SK-N-SH (cell line): ENCODE measurements around the gene CHRNA5. TPM values are rescaled to one million over a fixed set of nuclear protein-coding genes. Genes with fewer than 3 reads are reported as not detected.

Source experiments
- CTCF ChIA-PET: fragments of 300-600, 350-600 bp; formaldehyde crosslinking; extraction: SDS; loops from one replicate; lab custom pipeline; 2021; lab: Yijun Ruan, JAX
- POLR2A ChIA-PET: fragments of 350-600 bp; sonication (Branson Sonifier 250); formaldehyde crosslinking; extraction: SDS; loops from one replicate; lab custom pipeline; 2020; ENCODE audit warnings: antibody characterized with exemption, inconsistent platforms; lab: Yijun Ruan, JAX
- DNase-seq: peaks from one replicate; pipeline ENCODE4 v3.0.0; 2012
- H2AFZ ChIP-seq: fragments of 200-600 bp; sonication (generic); 2 replicates; pipeline ENCODE4 v1.8.1; 2016; ENCODE audit warnings: antibody characterized with exemption, mild to moderate bottlenecking, low read depth
- H3F3A ChIP-seq: fragments of 200-600 bp; sonication (generic); replicated peaks from 2 replicates; pipeline ENCODE3; 2016; ENCODE audit warnings: antibody characterized with exemption, mild to moderate bottlenecking; ENCODE audit not compliant: insufficient read depth
- H3K27ac ChIP-seq, 2 experiments: fragments of 200-500 bp in 1 of 2; fragments of 200-600 bp in 1 of 2; sonication (Bioruptor generic) in 1 of 2; sonication (generic), shearing (Covaris generic) in 1 of 2; 2 replicates each; pipeline versions ENCODE4 v1.5.1 to v1.6.1; 2014 to 2016; ENCODE audit warnings: low read depth in 2 of 2, inconsistent platforms in 1 of 2, low read length in 1 of 2, mild to moderate bottlenecking in 1 of 2, mixed read lengths in 1 of 2
- H3K27me3 ChIP-seq: fragments of 200-600 bp; sonication (generic), shearing (Covaris generic); 2 replicates; pipeline ENCODE4 v1.6.1; 2016; ENCODE audit warnings: mixed run types; ENCODE audit not compliant: insufficient read depth
- H3K36me3 ChIP-seq, 2 experiments: fragments of 200-500 bp in 1 of 2; fragments of 200-600 bp in 1 of 2; sonication (Bioruptor generic) in 1 of 2; sonication (generic) in 1 of 2; replicated peaks in 1 of 2; 2 replicates each; pipeline versions ENCODE3 to v1.5.1; 2014 to 2016; ENCODE audit warnings: low read length in 1 of 2, mild to moderate bottlenecking in 1 of 2; ENCODE audit not compliant: insufficient read depth in 2 of 2, control insufficient read depth in 1 of 2
- H3K4me1 ChIP-seq, 2 experiments: fragments of 200-500 bp in 1 of 2; fragments of 200-600 bp in 1 of 2; sonication (Bioruptor generic) in 1 of 2; sonication (generic), shearing (Covaris generic) in 1 of 2; 2 replicates each; pipeline versions ENCODE4 v1.5.1 to v1.6.1; 2014 to 2016; ENCODE audit warnings: low read depth in 1 of 2, low read length in 1 of 2, mixed run types in 1 of 2; ENCODE audit not compliant: insufficient read depth in 2 of 2, control insufficient read depth in 1 of 2
- H3K4me2 ChIP-seq: fragments of 200-600 bp; sonication (generic), shearing (Covaris generic); 2 replicates; pipeline ENCODE4 v1.6.1; 2017; ENCODE audit warnings: mixed run types
- H3K4me3 ChIP-seq, 2 experiments: fragments of 200-500 bp in 1 of 2; fragments of 200-600 bp in 1 of 2; sonication (Bioruptor generic) in 1 of 2; sonication (generic), shearing (Covaris generic) in 1 of 2; 2 replicates each; pipeline versions ENCODE4 v1.5.1 to v1.8.1; 2014 to 2016; ENCODE audit warnings: low read depth in 2 of 2, inconsistent platforms in 1 of 2, low read length in 1 of 2, mild to moderate bottlenecking in 1 of 2, mixed read lengths in 1 of 2, moderate library complexity in 1 of 2
- H3K79me2 ChIP-seq: fragments of 200-600 bp; sonication (generic); 2 replicates; pipeline ENCODE4 v1.8.1; 2017; ENCODE audit warnings: mild to moderate bottlenecking; ENCODE audit not compliant: insufficient read depth
- H3K9ac ChIP-seq: fragments of 200-600 bp; sonication (generic); 2 replicates; pipeline ENCODE4 v1.6.1; 2017; ENCODE audit warnings: mixed run types
- H3K9me2 ChIP-seq: fragments of 200-600 bp; sonication (generic); 2 replicates; pipeline ENCODE4 v1.6.1; 2017; ENCODE audit warnings: mixed run types
- H3K9me3 ChIP-seq: fragments of 200-600 bp; sonication (generic); 2 replicates; pipeline ENCODE4 v1.6.1; 2017; ENCODE audit warnings: mixed run types, mild to moderate bottlenecking, moderate library complexity
- H4K20me1 ChIP-seq: fragments of 200-600 bp; sonication (generic); 2 replicates; pipeline ENCODE4 v1.6.1; 2017; ENCODE audit warnings: mild to moderate bottlenecking, mixed run types; ENCODE audit not compliant: insufficient read depth
- CTCF ChIP-seq: fragments of 200-600 bp; sonication (generic); IDR thresholded peaks from 2 replicates; pipeline ENCODE4 v1.6.1; 2017; ENCODE audit warnings: antibody characterized with exemption, mild to moderate bottlenecking, moderate library complexity
- FOSL2 ChIP-seq: IDR thresholded peaks from 2 replicates; pipeline ENCODE4 v1.4.0; 2012; ENCODE audit warnings: low read depth, mild to moderate bottlenecking, moderate library complexity, borderline replicate concordance
- FOXJ3 ChIP-seq: sonication (generic); formaldehyde crosslinking; IDR thresholded peaks from 2 replicates; pipeline ENCODE4 v1.5.1; 2020; ENCODE audit warnings: mild to moderate bottlenecking, missing genetic modification reagents
- FOXM1 ChIP-seq: IDR thresholded peaks from 2 replicates; pipeline ENCODE4 v1.4.0; 2012; ENCODE audit warnings: low read depth, mild to moderate bottlenecking
- GABPA ChIP-seq: IDR thresholded peaks from 2 replicates; pipeline ENCODE4 v1.4.0; 2012; ENCODE audit warnings: low read depth, mild to moderate bottlenecking
- MAX ChIP-seq: IDR thresholded peaks from 2 replicates; pipeline ENCODE4 v1.4.0; 2012; ENCODE audit warnings: low read depth
- MEF2A ChIP-seq: IDR thresholded peaks from 2 replicates; pipeline ENCODE4 v1.4.0; 2012; ENCODE audit warnings: low read depth, borderline replicate concordance
- MXI1 ChIP-seq: IDR thresholded peaks from 2 replicates; pipeline ENCODE4 v1.6.1; 2012; ENCODE audit warnings: mild to moderate bottlenecking, low read depth, low read length, improper control_type of control experiment
- NFIC ChIP-seq: IDR thresholded peaks from 2 replicates; pipeline ENCODE4 v1.4.0; 2012; ENCODE audit warnings: borderline replicate concordance
- PBX3 ChIP-seq: IDR thresholded peaks from 2 replicates; pipeline ENCODE4; 2012
- POLR2AphosphoS5 ChIP-seq: IDR thresholded peaks from 2 replicates; pipeline ENCODE4 v1.6.1; 2012; ENCODE audit warnings: low read depth, low read length
- RFX5 ChIP-seq: IDR thresholded peaks from 2 replicates; pipeline ENCODE4 v1.6.1; 2012; ENCODE audit warnings: mild to moderate bottlenecking, improper control_type of control experiment, low read length
- SIN3A ChIP-seq: IDR thresholded peaks from 2 replicates; pipeline ENCODE4 v1.6.1; 2012; ENCODE audit warnings: low read depth, mild to moderate bottlenecking, low read length, moderate library complexity, borderline replicate concordance
- SMC3 ChIP-seq: IDR thresholded peaks from 2 replicates; pipeline ENCODE4 v1.6.1; 2012; ENCODE audit warnings: low read depth, low read length, improper control_type of control experiment
- YY1 ChIP-seq: IDR thresholded peaks from 2 replicates; pipeline ENCODE4 v1.4.0; 2012; ENCODE audit warnings: low read depth, mild to moderate bottlenecking
- WGBS: methylation state at CpG from one replicate; pipeline ENCODE4 v1.1.6; 2017; ENCODE audit warnings: low lambda C conversion rate; 5-methylcytosine and 5-hydroxymethylcytosine counted together
- polyA plus RNA-seq, 3 experiments: library from polyadenylated mRNA; depleted of rRNA; stranded (reverse); fragments of >200 nt; gene quantifications; 2 replicates each; pipeline ENCODE4 v1.2.3, GENCODE V29; 2012
- small RNA-seq, 7 experiments: library from RNA; depleted of rRNA; stranded (forward); fragments of <200 nt; gene quantifications; one replicate each; pipeline ENCODE3, GENCODE V24; 2012

CHRNA5 gene
- polyA plus RNA-seq, 1 of the 3 experiments (the other 2 are of a cell fraction), result 5.5 TPM

- TF ChIP-seq CTCF (no peak), FOXJ3 (no peak), POLR2AphosphoS5 (no peak), PBX3 (no peak), FOXM1 (no peak), NFIC (no peak), MAX (no peak), SMC3 (no peak), FOSL2 (no peak)
Observed at GRCh38 chr15:78641749-78642275, 76.5 kb downstream of the CHRNA5 start (continued).

- Histone ChIP-seq H2AFZ (no peak overlapping the region), H3K36me3 (no peaks in the 10 kb centered on the region), H3K9ac (no peak overlapping the region), H3K9me3 (no peaks in the 10 kb centered on the region), H3K9me2 (no peaks in the 10 kb centered on the region), H3K4me3 (peak overlapping the region in 1 of 2 experiments; percentile 55; a peak in 1 of 4 replicates), H3K4me1 (peaks cover 0 to 46% of the 10 kb centered on the region in 2 experiments; a peak in 2 of 4 replicates), H3K79me2 (no peaks in the 10 kb centered on the region), H3K27ac (peak overlapping the region in 1 of 2 experiments; percentile 98; a peak in 2 of 4 replicates), H3K4me2 (no peak overlapping the region), H4K20me1 (no peaks in the 10 kb centered on the region), H3F3A (no peaks in the 10 kb centered on the region), H3K27me3 (peaks cover 16% of the 10 kb centered on the region)
- TF ChIP-seq SMC3 (no peak), YY1 (no peak), MEF2A (no peak), RFX5 (no peak), GABPA (no peak), SIN3A (no peak), MXI1 (no peak)
- ChIA-PET POLR2A (interaction anchor here (0.6 to 8.9 kb wide), 16 partner anchors 10 to 204 kb away, joined by 3 to 191 read pairs (median 6); partner anchors contain the start of genes CHRNA3, CHRNA5 and IREB2), CTCF (interaction anchor here (0.7 to 8.5 kb wide), 11 partner anchors 9 to 173 kb away, joined by 3 to 157 read pairs (median 6); no protein-coding TSS in a partner anchor)
- 52% methylated on average over 5 of the region's 5 CpGs for WGBS
- peak; percentile 63 for DNase-seq
Observed at GRCh38 chr15:78642331-78642730, 77.0 kb downstream of the CHRNA5 start.

Small RNA genes lying within 50 kb of the gene (small RNA-seq; reads per million reads assigned to genes)
- 0 reads per million in 7 experiments for gene AC067863.2

Other genes starting within 250 kb of the CHRNA5 start
- gene CRABP1, start 225.2 kb upstream of the CHRNA5 start, polyA plus RNA-seq (2012; rRNA removed), result 1.0 and 1.6 TPM in 2 replicates
- gene IREB2, start 127.3 kb upstream of the CHRNA5 start, polyA plus RNA-seq (2012; rRNA removed), result 9.5 and 13.7 TPM in 2 replicates
- gene HYKK, start 57.9 kb upstream of the CHRNA5 start, polyA plus RNA-seq (2012; rRNA removed), result 2.2 and 2.8 TPM in 2 replicates
- 212 and 251 TPM in 2 replicates for gene PSMA4, start 25.1 kb upstream of the CHRNA5 start, polyA plus RNA-seq (2012; rRNA removed)
- gene CHRNA3, start 55.5 kb downstream of the CHRNA5 start, polyA plus RNA-seq (2012; rRNA removed), result 2.3 and 6.3 TPM in 2 replicates
- gene CHRNB4, start 75.7 kb downstream of the CHRNA5 start, polyA plus RNA-seq (2012; rRNA removed), result 0.30 and 0.55 TPM in 2 replicates
- 12.7 and 17.9 TPM in 2 replicates for gene ADAMTS7, start 245.9 kb downstream of the CHRNA5 start, polyA plus RNA-seq (2012; rRNA removed)